PC-3 (cell line): ENCODE data around the gene NRG3.

ENCODE experiments used
- CTCF ChIP-seq: fragments of 300-600 bp; sonication (generic); conservative IDR thresholded peaks from 2 replicates; pipeline ENCODE4 v1.5.1; 2017; ENCODE audit warnings: antibody characterized with exemption, low read depth, mild to moderate bottlenecking, low read length
- EZH2 ChIP-seq: fragments of 300-600 bp; sonication (generic); IDR thresholded peaks from one replicate; pipeline ENCODE4 v1.6.1; 2017; ENCODE audit warnings: antibody characterized with exemption, mild to moderate bottlenecking, low read length; ENCODE audit not compliant: unreplicated experiment
- EZH2phosphoT487 ChIP-seq: fragments of 300-600 bp; sonication (generic); IDR thresholded peaks from 2 replicates; pipeline ENCODE4 v1.6.1; 2018; ENCODE audit warnings: mild to moderate bottlenecking, antibody characterized with exemption, low read length, borderline replicate concordance

GRCh38 chr10:81943583-81943982 is 68.6 kb downstream of the NRG3 start:
- TF ChIP-seq CTCF (no peak), EZH2 (no peak), EZH2phosphoT487 (no peak)
